ENCODE measurements around the gene ABLIM2.

DNA sequence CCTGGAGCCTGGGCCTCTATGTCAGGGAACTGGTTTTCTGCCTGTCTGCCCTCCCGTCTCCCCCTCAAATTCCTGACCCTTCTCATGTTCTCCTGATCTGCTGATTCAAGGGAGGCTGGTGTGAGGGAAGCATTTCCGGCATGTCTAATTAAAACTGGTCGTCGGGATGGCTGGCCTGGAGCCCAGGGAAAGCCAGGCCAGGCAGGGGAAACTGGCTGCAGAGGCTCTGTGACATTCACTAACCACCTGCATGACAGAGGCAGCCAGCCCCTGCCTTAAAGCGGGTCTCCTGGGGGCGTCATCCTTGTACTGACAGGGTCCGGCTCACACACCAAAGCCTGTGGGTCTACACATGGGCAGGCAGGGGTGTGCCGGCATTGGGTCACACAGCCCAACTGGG, 35.2 kb downstream of the ABLIM2 start:
- TF ChIP-seq, protein P1, sequence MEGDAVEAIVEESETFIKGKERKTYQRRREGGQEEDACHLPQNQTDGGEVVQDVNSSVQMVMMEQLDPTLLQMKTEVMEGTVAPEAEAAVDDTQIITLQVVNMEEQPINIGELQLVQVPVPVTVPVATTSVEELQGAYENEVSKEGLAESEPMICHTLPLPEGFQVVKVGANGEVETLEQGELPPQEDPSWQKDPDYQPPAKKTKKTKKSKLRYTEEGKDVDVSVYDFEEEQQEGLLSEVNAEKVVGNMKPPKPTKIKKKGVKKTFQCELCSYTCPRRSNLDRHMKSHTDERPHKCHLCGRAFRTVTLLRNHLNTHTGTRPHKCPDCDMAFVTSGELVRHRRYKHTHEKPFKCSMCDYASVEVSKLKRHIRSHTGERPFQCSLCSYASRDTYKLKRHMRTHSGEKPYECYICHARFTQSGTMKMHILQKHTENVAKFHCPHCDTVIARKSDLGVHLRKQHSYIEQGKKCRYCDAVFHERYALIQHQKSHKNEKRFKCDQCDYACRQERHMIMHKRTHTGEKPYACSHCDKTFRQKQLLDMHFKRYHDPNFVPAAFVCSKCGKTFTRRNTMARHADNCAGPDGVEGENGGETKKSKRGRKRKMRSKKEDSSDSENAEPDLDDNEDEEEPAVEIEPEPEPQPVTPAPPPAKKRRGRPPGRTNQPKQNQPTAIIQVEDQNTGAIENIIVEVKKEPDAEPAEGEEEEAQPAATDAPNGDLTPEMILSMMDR (conservative IDR thresholded peaks at IDR 0.05; ENCODE audit: low read length): no peak
- no peak for TF ChIP-seq EZH2phosphoT487 (IDR thresholded peaks at IDR 0.05; ENCODE audit: borderline replicate concordance, low read depth, low read length)
